Measurements from ENCODE around the gene HIRA.

- TF ChIP-seq CTCF (IDR thresholded peaks at IDR 0.05 in 8 of 11, conservative IDR thresholded peaks at IDR 0.05 in 3 of 11) (no peak), POLR2AphosphoS5 (IDR thresholded peaks at IDR 0.05) (no peak)
These were observed 54.6 kb downstream of the HIRA start for GRCh38 chr22:19376971-19377370.
